OCI-LY1 (cell line): ENCODE results near the gene LIMCH1.
"Not testable (repeated sequence)": the region's sequence is repeated elsewhere in the genome, so short reads cannot be mapped to it uniquely, and the experiment has no call there.

Source experiments
- H2AFZ ChIP-seq: fragments of 200-600 bp; sonication (generic), shearing (Covaris generic); 2 replicates; pipeline ENCODE4 v1.6.0; 2014; ENCODE audit warnings: antibody characterized with exemption, mild to moderate bottlenecking, low read length
- H3F3A ChIP-seq: fragments of 200-600 bp; sonication (generic), shearing (Covaris generic); 2 replicates; pipeline ENCODE4 v1.6.0; 2014; ENCODE audit warnings: mild to moderate bottlenecking, antibody characterized with exemption, low read length, moderate library complexity; ENCODE audit not compliant: insufficient read depth
- H3K27ac ChIP-seq: fragments of 200-600 bp; sonication (generic); 2 replicates; pipeline ENCODE4 v1.5.1; 2014; ENCODE audit warnings: low read length, mixed run types, mild to moderate bottlenecking, low read depth; ENCODE audit not compliant: poor library complexity, severe bottlenecking
- H3K27me3 ChIP-seq: fragments of 200-600 bp; sonication (generic); 2 replicates; pipeline ENCODE4 v1.6.0; 2014; ENCODE audit warnings: antibody characterized with exemption, mild to moderate bottlenecking, low read length, moderate library complexity; ENCODE audit not compliant: insufficient read depth
- H3K36me3 ChIP-seq: fragments of 200-600 bp; sonication (generic); 2 replicates; pipeline ENCODE4 v1.6.1; 2014; ENCODE audit warnings: mild to moderate bottlenecking, antibody characterized with exemption, low read length, moderate library complexity, mixed read lengths; ENCODE audit not compliant: insufficient read depth
- H3K4me1 ChIP-seq: fragments of 200-600 bp; sonication (generic); 2 replicates; pipeline ENCODE4 v1.5.1; 2014; ENCODE audit warnings: mild to moderate bottlenecking, low read length, moderate library complexity; ENCODE audit not compliant: insufficient read depth, severe bottlenecking
- H3K4me2 ChIP-seq: fragments of 200-600 bp; sonication (generic), shearing (Covaris generic); 2 replicates; pipeline ENCODE4 v1.6.1; 2014; ENCODE audit warnings: low read length
- H3K4me3 ChIP-seq: fragments of 200-600 bp; sonication (generic); 2 replicates; pipeline ENCODE4 v1.5.1; 2014; ENCODE audit warnings: low read length, low read depth, mild to moderate bottlenecking, mixed read lengths; ENCODE audit not compliant: poor library complexity, severe bottlenecking
- H3K79me2 ChIP-seq: fragments of 200-600 bp; shearing (Covaris generic); 2 replicates; pipeline ENCODE4 v1.6.1; 2016; ENCODE audit warnings: mixed run types, low read length, mixed read lengths; ENCODE audit not compliant: insufficient read depth
- H3K9ac ChIP-seq: fragments of 200-600 bp; sonication (generic), shearing (Covaris generic); 2 replicates; pipeline ENCODE4 v1.6.1; 2014; ENCODE audit warnings: mild to moderate bottlenecking, low read length, mixed read lengths
- H3K9me2 ChIP-seq: fragments of 200-600 bp; sonication (generic), shearing (Covaris generic); 2 replicates; pipeline ENCODE4 v1.6.1; 2014; ENCODE audit warnings: low read depth, mild to moderate bottlenecking, low read length, mixed read lengths
- H3K9me3 ChIP-seq: fragments of 200-600 bp; shearing (Covaris generic); 2 replicates; pipeline ENCODE4 v1.6.1; 2014; ENCODE audit warnings: low read length, mixed read lengths
- H4K20me1 ChIP-seq: fragments of 200-600 bp; sonication (generic), shearing (Covaris generic); 2 replicates; pipeline ENCODE4 v1.6.0; 2016; ENCODE audit warnings: mild to moderate bottlenecking, low read length; ENCODE audit not compliant: insufficient read depth
- EZH2 ChIP-seq: fragments of 200-600 bp; sonication (generic), shearing (Covaris generic); IDR thresholded peaks from 2 replicates; pipeline ENCODE4 v1.8.0; 2017; ENCODE audit warnings: borderline replicate concordance, mixed run types, mild to moderate bottlenecking, antibody characterized with exemption, low read length, moderate library complexity, mixed read lengths
- TF ChIP-seq, protein P1 (sequence below): fragments of 200-600 bp; sonication (generic), shearing (Covaris generic); IDR thresholded peaks from 2 replicates; pipeline ENCODE4 v1.5.1; 2017; ENCODE audit warnings: mild to moderate bottlenecking, antibody characterized with exemption, low read length, moderate library complexity, mixed read lengths

Gene LIMCH1

DNA sequence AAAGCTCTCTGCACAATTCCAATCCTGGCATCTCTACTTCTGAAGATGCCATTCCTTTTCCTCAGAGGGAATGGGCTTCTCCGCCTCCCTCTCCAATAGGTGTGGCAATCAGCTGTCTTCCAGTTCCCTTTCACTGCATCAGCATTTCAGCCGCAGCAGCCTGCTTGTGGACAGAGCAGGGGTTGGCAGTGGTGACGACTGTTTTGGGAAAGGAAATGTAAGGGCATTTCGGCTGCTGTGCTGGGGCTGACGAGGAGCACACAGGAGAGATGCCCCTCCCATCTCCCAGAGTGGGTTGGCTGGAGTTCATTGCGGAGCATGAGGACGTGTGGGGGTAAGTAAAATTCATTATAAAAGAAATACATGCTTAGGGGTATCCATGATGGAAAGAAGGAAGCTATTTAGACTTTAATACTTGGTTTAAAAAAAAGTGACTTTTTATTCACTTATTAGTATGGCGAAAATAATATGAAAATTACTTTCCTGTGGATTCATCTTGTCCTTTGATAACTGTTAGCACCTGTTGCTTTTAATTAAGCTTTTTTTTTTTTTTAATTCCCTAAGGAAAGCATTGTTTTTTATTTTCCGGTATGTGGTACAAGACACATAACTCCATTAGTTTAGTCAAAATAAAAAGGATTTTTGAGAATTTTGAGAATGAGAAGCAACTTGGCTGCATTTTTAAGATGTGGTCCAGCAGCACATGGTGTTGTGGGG is at the start of gene LIMCH1:
LIMCH1 (plus strand) TSS at position 141 of the 717 bp plus-strand sequence. CDS start 67,839 bp downstream, outside the sequence.
- H3K9me2 ChIP-seq, result no peaks in the 10 kb centered on the region
- H3F3A ChIP-seq, result no peaks in the 10 kb centered on the region
- H3K79me2 ChIP-seq, result no peaks in the 10 kb centered on the region
- TF ChIP-seq EZH2, result no peak
- TF ChIP-seq, protein P1, sequence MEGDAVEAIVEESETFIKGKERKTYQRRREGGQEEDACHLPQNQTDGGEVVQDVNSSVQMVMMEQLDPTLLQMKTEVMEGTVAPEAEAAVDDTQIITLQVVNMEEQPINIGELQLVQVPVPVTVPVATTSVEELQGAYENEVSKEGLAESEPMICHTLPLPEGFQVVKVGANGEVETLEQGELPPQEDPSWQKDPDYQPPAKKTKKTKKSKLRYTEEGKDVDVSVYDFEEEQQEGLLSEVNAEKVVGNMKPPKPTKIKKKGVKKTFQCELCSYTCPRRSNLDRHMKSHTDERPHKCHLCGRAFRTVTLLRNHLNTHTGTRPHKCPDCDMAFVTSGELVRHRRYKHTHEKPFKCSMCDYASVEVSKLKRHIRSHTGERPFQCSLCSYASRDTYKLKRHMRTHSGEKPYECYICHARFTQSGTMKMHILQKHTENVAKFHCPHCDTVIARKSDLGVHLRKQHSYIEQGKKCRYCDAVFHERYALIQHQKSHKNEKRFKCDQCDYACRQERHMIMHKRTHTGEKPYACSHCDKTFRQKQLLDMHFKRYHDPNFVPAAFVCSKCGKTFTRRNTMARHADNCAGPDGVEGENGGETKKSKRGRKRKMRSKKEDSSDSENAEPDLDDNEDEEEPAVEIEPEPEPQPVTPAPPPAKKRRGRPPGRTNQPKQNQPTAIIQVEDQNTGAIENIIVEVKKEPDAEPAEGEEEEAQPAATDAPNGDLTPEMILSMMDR, result no peak
- no peak within 1 kb of the TSS for H3K27ac ChIP-seq
- H3K4me1 ChIP-seq, result no peaks in the 10 kb centered on the region
- no peaks in the 10 kb centered on the region for H3K27me3 ChIP-seq
- no peaks in the 10 kb centered on the region for H3K9me3 ChIP-seq
- H4K20me1 ChIP-seq, result no peaks in the 10 kb centered on the region
- H3K4me3 ChIP-seq, result no peak within 1 kb of the TSS
- no peaks in the 10 kb centered on the region for H3K36me3 ChIP-seq
- no peak within 1 kb of the TSS for H3K4me2 ChIP-seq
- no peak within 1 kb of the TSS for H3K9ac ChIP-seq
- no peak within 1 kb of the TSS for H2AFZ ChIP-seq

GRCh38 chr4:41491081-41491576 is 46.8 kb upstream of the LIMCH1 start:
- not testable (repeated sequence) for H3K9me2 ChIP-seq, H3K27me3 ChIP-seq, H3K4me1 ChIP-seq, H4K20me1 ChIP-seq, H3K9me3 ChIP-seq, H2AFZ ChIP-seq, H3K79me2 ChIP-seq, H3K9ac ChIP-seq, H3K4me2 ChIP-seq, H3K4me3 ChIP-seq, H3K27ac ChIP-seq, H3K36me3 ChIP-seq, H3F3A ChIP-seq

- Histone ChIP-seq H3K79me2 (no peaks in the 10 kb centered on the region), H3K9me2 (no peaks in the 10 kb centered on the region), H3K27me3 (no peaks in the 10 kb centered on the region), H4K20me1 (no peaks in the 10 kb centered on the region), H2AFZ (no peak overlapping the region), H3K36me3 (no peaks in the 10 kb centered on the region), H3F3A (no peaks in the 10 kb centered on the region), H3K9ac (no peak overlapping the region), H3K9me3 (no peaks in the 10 kb centered on the region), H3K4me1 (no peaks in the 10 kb centered on the region), H3K4me2 (no peak overlapping the region), H3K4me3 (no peak overlapping the region), H3K27ac (no peak overlapping the region)
- TF ChIP-seq EZH2, result no peak
- TF ChIP-seq, protein P1, result no peak
These were observed 41.0 kb upstream of the LIMCH1 start for GRCh38 chr4:41496977-41497376.

GRCh38 chr4:41498177-41498576 is 39.8 kb upstream of the LIMCH1 start:
- Histone ChIP-seq H3K4me2 (no peak overlapping the region), H3K36me3 (no peaks in the 10 kb centered on the region), H3K27ac (no peak overlapping the region), H3K9me3 (no peaks in the 10 kb centered on the region), H3K9ac (no peak overlapping the region), H3K4me3 (no peak overlapping the region), H3K4me1 (no peaks in the 10 kb centered on the region), H3F3A (no peaks in the 10 kb centered on the region), H3K27me3 (no peaks in the 10 kb centered on the region), H3K79me2 (no peaks in the 10 kb centered on the region), H4K20me1 (no peaks in the 10 kb centered on the region), H3K9me2 (no peaks in the 10 kb centered on the region), H2AFZ (no peak overlapping the region)
- TF ChIP-seq, protein P1, result no peak
- TF ChIP-seq EZH2, result no peak
